T47D (cell line): ENCODE measurements around the gene CEP290.
"Not testable (repeated sequence)": the region's sequence is repeated elsewhere in the genome, so short reads cannot be mapped to it uniquely, and the experiment has no call there.

Experiments used
- DNase-seq, 2 experiments: peaks; one replicate each; pipeline versions ENCODE4 v3.0.0 to v3.0.0-alpha.2; 2011 to 2012; ENCODE audit warnings: low read depth in 1 of 2, low spot score in 1 of 2
- JUND ChIP-seq: IDR thresholded peaks from 2 replicates; pipeline ENCODE4 v1.6.1; 2012; ENCODE audit warnings: low read depth
- in situ Hi-C: cut with HindIII; loops from 2 replicates; pipeline ENCODE4 v1.10.0; 2016; ENCODE audit warnings: low sequenced_read_pairs, low pct_unique_long_range_greater_than_20kb

Gene CEP290

DNA sequence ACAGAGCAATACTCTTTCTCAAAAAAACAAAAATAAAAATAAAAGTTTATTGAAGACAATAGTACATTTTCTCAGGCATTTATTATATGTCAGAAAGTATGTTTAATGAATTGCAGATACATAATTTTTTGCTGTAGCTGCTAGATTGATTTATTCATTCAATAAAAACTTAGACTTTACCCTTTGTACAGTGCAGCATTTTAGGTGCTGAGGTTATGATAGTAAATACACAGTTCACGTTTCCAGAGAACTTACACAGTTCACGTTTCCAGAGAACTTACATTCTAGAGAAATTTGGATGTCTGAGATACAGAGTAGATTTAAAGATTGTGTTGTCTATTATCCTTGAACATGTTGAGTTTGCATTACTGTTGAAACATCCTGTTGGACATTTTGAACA is 25.5 kb upstream of the CEP290 start:
- DNase-seq: no peak
- in situ Hi-C loops: no loop called here
- TF ChIP-seq JUND: no peak

DNA sequence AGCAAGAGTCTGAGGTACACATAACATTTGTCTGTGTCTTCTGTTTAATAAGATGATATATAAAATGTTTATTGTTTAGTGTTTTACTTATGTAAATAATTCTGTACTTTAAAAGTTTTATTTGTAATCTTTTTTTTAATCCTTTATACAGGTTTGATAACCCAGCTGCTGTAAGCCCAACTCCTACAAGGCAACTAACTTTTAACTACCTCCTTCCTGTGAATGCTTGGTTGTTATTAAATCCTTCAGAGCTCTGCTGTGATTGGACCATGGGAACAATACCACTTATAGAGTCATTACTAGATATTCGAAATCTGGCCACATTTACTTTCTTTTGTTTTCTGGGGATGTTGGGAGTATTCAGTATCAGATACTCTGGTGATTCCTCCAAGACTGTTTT is 24.3 kb upstream of the CEP290 start:
- in situ Hi-C loops: no loop called here

DNA sequence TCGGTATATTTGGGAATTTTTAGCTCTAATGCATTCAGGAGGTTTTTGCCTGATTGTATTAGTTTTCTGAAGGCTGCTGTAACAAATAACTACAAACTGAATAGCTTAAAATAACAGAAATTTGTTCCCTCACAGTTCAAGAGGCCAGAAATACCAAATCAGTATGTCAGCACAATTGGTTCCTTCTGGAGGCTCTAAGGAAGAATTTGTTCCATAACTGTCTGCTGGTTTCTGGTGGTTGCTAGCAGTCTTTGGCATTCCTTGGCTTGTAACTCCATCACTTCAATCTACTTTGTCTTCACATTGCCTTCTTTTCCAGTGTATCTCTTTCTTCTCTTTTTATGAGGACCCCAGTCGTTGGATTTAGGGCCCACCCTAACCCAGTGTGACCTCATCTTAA is 21.5 kb upstream of the CEP290 start:
- DNase-seq: no peak
- no peak for TF ChIP-seq JUND
- in situ Hi-C loops: no loop called here

More for the DNA sequence above, 24.3 kb upstream of the CEP290 start:
- no peak for TF ChIP-seq JUND
- no peak for DNase-seq

DNA sequence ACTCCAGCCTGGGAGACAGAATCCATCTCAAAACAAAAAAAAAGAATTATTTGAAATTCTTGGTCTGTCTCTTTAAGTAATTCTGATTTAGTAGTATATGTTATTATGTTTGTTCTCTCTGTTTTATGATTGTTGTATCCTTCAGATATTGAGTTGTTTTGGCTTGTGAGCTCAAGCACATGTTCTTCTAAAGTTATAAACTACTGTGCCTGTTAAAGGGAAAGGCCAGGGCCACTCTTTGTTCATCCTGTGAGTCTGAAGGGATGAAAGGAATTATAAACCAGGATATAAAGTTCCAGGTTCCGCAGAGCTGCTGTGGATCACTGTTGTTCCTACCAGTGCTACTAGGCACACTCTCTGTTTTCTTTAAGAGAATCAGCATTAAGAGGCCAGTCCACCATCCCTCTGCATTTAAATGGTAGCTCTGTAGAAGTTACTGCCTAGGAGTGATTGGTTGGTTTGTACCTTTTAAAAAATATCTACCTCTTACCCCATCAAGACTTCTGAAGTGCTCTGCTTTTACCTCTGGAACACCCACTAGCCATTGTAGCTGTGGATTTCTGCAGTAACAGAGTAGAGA is 14.3 kb upstream of the CEP290 start:
- TF ChIP-seq JUND: no peak
- DNase-seq: no peak
- in situ Hi-C loops: no loop called here

DNA sequence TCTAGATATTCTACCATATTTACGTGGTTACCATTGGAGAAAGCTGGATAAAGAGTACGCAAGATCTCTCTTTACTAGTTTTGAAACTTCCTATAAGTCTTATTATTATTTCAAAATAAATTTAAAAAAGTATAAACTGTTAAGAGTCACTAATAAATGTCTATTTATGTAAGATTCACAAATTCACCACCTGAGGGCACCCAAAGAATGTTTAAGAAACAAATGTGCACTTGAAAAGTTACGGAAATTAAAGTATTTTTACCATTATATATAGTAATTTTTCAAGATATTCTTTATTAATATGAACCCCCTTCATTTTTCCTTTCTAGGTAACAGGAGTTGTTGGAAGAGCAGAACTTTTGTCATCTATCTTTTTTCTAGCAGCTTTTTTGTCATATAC is 12.1 kb upstream of the CEP290 start:
- in situ Hi-C loops: no loop called here
- DNase-seq: peak in 1 of 2 experiments; percentile 53
- no peak for TF ChIP-seq JUND

DNA sequence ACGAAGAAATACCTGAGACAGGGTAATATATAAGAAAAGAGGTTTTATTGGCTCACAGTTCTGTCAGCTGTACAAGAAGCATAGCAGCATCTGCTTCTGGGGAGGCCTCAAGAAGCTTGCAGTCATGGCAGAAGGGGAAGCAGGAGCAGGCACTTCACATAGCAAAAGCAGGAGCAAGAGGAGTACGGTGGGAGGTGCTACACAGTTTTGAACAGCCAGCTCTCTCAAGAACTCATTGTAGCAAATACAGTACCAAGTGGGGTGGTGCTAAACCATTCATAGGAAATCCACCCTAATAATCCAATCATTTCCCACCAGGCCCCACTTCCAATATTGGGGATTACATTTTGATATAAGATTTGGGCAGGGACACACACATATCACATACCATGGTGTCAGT is 8.2 kb upstream of the CEP290 start:
- no peak for DNase-seq
- in situ Hi-C loops: no loop called here

DNA sequence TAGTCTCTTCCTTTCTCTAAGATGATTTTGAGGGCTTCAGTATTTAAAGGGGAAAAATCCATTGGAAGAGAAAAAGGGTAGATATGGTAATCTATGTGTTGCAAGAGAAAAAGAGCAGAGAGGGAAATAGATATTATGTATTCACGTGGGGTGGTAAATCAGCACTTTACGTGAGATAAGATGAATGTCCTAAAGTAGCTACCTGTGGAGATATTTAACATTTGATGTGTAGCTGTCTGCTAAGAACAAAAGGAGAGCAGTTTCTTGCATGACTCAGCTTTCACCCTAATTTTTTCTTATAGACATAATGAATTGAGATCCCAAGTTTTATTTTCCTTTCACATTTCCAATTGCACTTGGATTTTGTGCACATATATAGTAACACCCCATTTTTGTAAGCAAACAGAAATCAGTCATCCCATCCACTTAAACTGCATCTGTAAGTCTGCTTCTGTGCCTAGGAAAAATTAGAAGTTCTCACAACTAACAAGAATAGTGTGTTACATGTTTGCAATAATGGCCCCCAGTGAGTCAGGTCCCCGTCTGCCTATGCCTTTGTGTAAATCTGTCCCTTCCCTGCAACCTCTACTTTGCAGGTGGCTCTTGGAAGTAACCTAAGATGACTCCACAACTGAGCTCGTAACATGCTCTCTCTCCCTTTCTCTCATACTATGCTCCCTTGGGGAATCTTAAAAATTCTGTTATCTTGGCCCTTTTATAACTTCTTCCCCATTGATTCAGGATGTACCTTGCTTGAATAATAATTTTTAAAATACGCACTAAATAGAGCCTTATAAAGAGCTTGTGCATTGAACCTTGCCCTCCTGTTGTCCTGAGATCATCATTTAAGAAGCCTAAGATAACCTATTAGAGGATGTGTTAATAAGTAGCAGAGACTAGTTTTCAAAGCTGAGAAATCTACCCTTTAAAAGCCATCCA is 3.9 kb upstream of the CEP290 start:
- no peak for DNase-seq
- TF ChIP-seq JUND: no peak
- in situ Hi-C loops: no loop called here

More for the DNA sequence above, 8.2 kb upstream of the CEP290 start:
- TF ChIP-seq JUND: no peak

GRCh38 chr12:88144546-88145468 is 2.9 kb upstream of the CEP290 start:
- in situ Hi-C loops: no loop called here
- peak in 1 of 2 experiments; percentile 26 for DNase-seq
- TF ChIP-seq JUND: no peak

DNA sequence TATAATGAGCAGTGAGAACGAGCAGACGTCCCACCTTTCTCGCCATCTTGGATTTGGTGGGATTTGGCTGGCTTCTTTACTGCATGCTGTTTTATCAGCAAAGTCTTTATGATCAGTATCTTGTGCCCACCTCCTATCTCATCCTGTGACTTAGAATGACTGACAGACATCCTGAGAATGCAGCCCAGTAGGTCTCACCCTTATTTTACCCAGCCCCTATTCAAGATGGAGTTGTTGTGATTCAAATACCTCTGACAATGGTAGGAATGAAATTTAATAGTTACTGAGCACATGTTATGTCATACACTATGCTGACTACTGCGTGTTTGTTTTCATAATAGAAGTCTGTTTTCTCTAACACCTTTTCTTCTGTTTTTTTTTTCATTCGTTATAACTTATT is 2.1 kb upstream of the CEP290 start:
- in situ Hi-C loops: no loop called here
- no peak for DNase-seq
- no peak for TF ChIP-seq JUND

DNA sequence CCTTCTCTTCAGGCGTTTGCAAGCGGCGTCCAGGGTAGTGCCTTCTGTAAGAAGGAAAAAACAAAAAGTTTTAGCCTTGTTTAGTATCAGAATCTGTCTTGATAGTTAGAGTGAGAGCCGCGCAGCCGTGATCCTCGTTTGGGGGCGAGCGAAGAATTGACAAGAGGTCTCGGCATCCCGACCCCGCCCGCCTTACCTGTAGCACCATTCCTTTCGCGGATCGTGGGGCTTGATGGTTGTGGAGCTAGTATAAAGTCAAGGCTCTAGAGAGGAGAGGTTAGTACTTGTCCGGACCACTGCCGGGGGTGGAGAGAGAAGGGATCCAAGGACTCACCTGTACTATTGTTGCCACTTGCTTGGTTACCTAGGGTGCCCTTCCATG is 713 bp upstream of the CEP290 start:
- TF ChIP-seq JUND: no peak
- in situ Hi-C loops: no loop called here
- peak in 1 of 2 experiments; percentile 43 for DNase-seq

DNA sequence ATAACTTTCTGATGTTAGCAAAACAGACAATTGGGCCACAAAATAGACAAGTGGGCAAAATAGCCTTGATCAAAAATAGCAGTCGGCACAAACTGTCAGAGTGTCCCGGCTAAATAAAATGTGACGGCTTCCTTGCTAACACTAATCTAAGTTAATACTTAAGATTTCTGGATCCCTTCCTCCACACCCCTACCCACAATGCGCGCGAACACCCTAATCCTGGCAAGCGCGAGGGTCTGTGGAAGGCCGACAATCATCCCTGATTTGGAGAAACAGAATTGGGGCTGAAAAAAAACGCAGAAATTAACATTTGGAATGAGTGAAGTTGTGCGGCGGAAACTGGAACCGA is 489 bp downstream of the CEP290 start:
- no peak for DNase-seq
- no peak for TF ChIP-seq JUND
- in situ Hi-C loops: no loop called here

DNA sequence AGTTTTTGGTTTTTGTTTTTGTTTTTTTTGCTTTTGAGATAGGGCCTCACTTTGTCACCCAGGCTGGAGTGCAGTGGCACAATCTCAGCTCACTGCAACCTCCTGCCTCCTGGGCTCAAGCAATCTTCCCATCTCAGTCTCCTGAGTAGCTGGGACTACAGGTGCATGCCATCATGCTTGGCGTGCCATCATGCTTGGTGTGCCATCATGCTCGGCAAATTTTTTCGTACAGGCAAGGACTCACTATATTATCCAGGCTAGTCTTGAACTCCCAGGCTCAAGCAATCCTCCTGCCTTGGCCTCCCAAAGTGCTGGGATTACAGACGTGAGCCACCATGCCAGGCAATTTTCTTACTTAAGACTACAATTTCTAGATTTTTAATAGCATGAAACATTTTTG is 2.2 kb downstream of the CEP290 start:
- in situ Hi-C loops, DNase-seq: not testable (repeated sequence)

GRCh38 chr12:88133181-88133580 is 8.7 kb downstream of the CEP290 start:
- in situ Hi-C loops, DNase-seq: not testable (repeated sequence)
